Left cardiac atrium (tissue), 4 donors: ENCODE data around the gene ADCY2. TPM values are rescaled to one million over a fixed set of nuclear protein-coding genes. Genes with fewer than 3 reads are reported as not detected.

Source experiments
- ATAC-seq, 2 donors: fragments of 200-7000 bp; cut with Tn5 transposase; one replicate each; pipeline ENCODE4 v1.9.1; 2020; ENCODE audit warnings: mild to moderate bottlenecking in 2 of 2, moderate library complexity in 2 of 2
- DNase-seq: peaks from one replicate; pipeline ENCODE4 v3.0.0-alpha.2; 2020
- intact Hi-C, 2 donors: fragments of 100-400 bp; cut with DNase I; formaldehyde crosslinking; loops; one replicate each; pipeline versions ENCODE4 v1.14.1 to v1.15.1; 2022 to 2023
- total RNA-seq, 2 donors: library from RNA; stranded (reverse); fragmentation: NEBNext Ultra II Directional; extraction: Animal tissue kit (Norgen Biotek cat#: 25700); gene quantifications; one replicate each; pipeline ENCODE4 v1.2.1, GENCODE V29; 2021
- donor health status: DM: no; HTN: yes; CAD: no.
- donor health status: DM: no; HTN: yes; CAD: no; lungs with severe emphysema.
- donor health status: DM: yes; HTN: yes; CAD: no.
- donor health status: Dilated cardiomyopathy.

The ADCY2 gene
- total RNA-seq, 2 donors from 2014 or later = 0.35 to 1.1 TPM

- no peak for ATAC-seq
These were observed 229.8 kb downstream of the ADCY2 start for GRCh38 chr5:7625740-7626139.

GRCh38 chr5:7628248-7628647, 232.3 kb downstream of the ADCY2 start:
- intact Hi-C loops = no loop called here
- ATAC-seq = no peak
- no peak for DNase-seq

More at GRCh38 chr5:7625740-7626139, 229.8 kb downstream of the ADCY2 start:
- intact Hi-C loops = no loop called here
- DNase-seq = no peak

GRCh38 chr5:7628820-7629219, 232.9 kb downstream of the ADCY2 start:
- no peak for ATAC-seq
- no peak for DNase-seq
- intact Hi-C loops = no loop called here

- ATAC-seq (no peak), DNase-seq (no peak)
- intact Hi-C loops = no loop called here
These were observed 233.6 kb downstream of the ADCY2 start for GRCh38 chr5:7629561-7629960.

- DNase-seq (no peak), ATAC-seq (no peak)
- intact Hi-C loops = no loop called here
These were observed 238.9 kb downstream of the ADCY2 start for GRCh38 chr5:7634837-7635236.

DNA sequence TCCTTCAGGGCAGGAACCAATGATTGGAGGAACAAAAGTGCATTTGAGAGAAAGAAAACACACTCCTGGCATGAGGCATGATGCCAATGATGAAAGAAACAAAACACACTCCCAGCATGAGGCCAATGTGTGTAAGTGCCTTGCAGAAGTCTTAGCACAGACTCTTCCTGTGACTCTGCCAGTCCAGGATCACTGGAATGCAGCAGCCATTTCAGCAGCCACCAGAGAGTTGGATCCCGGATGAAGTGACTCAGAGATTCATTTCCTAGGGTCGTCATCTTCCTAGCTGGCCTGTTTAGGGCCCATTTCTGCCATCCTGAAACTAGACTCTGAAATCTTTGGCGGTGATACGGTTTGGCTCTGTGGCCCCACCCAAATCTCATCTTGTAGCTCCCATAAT, 242.5 kb downstream of the ADCY2 start:
- DNase-seq (no peak), ATAC-seq (no peak)
- intact Hi-C loops = no loop called here

DNA sequence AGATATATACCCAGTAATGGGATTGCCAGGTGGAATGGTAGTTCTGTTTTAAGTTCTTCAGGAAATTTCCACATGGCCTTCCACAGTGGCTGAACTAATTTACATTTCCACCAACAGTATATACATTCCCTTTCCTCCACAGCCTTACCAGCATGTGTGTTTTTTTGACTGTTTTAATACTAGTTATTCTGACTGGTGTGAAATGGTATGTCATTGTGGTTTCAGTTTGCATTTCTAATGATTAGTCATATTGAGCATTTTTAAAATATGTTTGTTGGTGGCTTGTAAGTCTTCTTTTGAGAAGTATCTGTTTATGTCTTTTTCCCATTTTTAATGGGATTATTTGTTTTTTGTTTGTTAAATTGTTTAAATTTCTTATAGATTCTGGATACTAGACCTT, 246.1 kb downstream of the ADCY2 start:
- ATAC-seq = no peak
- DNase-seq = no peak
- intact Hi-C loops = no loop called here

DNA sequence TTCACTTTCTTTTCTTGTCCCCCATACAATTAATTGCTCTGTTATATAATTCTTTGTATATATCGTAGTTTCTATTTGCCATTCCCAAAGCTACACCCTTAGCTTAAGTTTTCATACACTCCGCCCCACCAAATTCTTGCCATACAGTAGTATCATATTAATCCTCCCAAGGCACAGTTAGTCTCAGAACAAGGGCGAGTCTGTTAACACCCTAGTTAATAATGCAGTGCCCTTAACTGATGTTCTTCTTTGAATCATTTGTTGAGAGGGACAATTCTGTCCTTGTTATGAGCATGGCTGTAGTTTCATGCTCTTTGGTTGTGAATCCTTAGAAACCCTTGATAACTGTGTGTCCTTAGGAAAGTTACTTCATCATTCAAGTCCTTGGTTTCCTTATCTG, 248.8 kb downstream of the ADCY2 start:
- no peak for ATAC-seq
- no peak for DNase-seq
- intact Hi-C loops = no loop called here

- ATAC-seq (peak in 1 of 2 donors; percentile 72), DNase-seq (no peak)
- intact Hi-C loops = no loop called here
These were observed 254.8 kb downstream of the ADCY2 start for GRCh38 chr5:7650755-7651154.

- ATAC-seq = no peak
- intact Hi-C loops = no loop called here
- no peak for DNase-seq
These were observed 257.1 kb downstream of the ADCY2 start for GRCh38 chr5:7653046-7653445.

DNA sequence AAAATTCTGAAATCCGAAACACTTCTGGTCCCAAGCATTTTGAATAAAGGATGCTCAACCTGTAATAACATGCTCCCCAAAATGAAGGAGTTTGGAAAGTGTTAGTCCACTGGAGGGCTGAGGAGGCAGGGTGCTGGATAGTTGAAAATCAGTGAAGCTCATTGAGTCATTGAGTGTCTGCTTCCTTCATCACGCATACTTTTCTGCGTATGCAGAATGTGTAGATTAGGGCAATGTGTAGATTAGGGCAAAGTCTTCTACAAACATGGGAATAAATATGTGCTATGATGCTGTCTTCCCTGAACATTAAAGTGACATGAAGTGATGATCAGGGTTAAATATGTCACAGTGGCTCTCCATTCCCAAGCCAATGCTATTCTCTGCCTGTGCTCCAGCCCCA, 261.2 kb downstream of the ADCY2 start:
- ATAC-seq (no peak), DNase-seq (no peak)
- intact Hi-C loops = no loop called here

DNA sequence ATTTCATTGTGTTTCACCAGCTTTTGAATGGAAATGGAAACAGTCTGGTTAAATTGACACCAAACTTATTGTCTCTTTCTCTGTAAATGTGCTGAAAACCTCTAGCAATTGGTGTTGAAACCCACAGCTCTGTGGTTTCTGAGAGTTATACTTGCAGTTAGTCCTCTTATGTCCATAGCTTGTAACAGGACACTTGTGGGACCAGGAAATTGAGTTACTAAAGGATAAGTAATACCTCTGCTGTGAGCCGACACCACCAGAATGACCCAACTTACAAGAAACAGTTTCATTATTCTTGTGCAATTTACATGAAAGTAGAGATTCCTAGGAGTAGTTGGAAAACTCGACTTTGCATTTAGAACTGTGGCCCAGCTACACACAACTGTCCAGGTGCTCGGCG, 263.5 kb downstream of the ADCY2 start:
- ATAC-seq = no peak
- DNase-seq = no peak
- intact Hi-C loops = no loop called here

DNA sequence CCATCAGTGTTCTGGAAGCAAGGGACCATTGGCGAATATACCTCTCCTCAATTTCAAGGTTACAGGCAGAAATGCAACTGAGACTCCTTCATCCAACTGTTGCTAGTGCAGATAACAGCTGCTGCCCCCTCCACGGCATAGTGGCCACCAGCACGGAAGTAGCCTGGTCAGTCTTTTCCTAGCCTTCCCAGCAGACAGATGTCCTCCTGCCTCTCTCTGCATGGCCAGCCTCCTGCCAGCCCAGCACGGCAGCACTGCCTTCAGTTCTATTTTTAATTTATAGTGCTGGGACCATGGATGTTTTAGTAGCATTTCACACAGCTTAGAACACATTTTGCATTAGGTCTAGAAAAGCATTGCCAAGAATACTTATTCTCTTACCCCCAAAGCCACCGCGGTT, 266.4 kb downstream of the ADCY2 start:
- intact Hi-C loops = no loop called here
- ATAC-seq = no peak

DNA sequence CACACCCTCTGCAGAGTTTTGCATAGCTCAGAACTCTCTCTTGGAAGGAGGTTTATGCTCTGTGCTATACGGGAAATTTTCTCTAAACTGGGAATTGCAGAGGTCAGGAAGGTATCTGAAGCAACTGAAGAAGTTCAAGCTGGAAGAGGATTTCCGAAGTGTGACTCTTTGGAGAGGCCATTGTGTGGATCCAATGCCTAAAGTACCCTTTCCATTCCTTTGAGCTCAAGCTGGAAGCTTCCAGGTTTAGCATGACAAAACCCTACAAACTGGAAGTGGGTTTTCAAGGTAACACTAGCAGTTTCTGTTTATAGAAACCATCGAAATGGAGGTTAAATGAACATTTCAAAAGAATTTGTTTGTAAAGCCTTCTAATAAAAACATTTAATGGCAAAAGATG, 267.9 kb downstream of the ADCY2 start:
- ATAC-seq (no peak), DNase-seq (no peak)
- intact Hi-C loops = no loop called here

More for the DNA sequence above, 266.4 kb downstream of the ADCY2 start:
- no peak for DNase-seq

DNA sequence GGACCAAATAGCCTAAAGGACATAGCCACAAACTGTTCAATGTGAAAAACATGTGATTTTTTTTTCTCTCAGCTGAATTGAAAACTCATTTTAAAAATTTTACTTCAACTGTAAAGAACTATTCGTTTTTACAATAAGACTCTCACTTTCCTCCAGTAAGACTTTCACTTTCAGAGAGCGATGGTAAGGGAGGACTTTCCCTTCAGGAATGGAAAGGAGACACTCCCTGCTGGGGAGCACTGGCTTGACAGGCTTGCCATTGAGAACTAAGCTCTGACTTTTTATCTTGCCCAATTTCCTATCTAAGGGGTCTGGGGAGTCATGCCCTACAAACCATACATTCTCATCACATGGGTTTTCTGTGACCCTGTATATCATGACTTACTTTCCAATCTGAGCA, 268.3 kb downstream of the ADCY2 start:
- DNase-seq (no peak), ATAC-seq (no peak)
- intact Hi-C loops = no loop called here

GRCh38 chr5:7667216-7667767, 271.4 kb downstream of the ADCY2 start:
- DNase-seq (no peak), ATAC-seq (no peak)
- intact Hi-C loops = no loop called here

- no peak for ATAC-seq
- intact Hi-C loops = no loop called here
These were observed 272.2 kb downstream of the ADCY2 start for GRCh38 chr5:7668161-7668560.

GRCh38 chr5:7668627-7669026, 272.7 kb downstream of the ADCY2 start:
- DNase-seq (no peak), ATAC-seq (no peak)

More at GRCh38 chr5:7668161-7668560, 272.2 kb downstream of the ADCY2 start:
- no peak for DNase-seq

DNA sequence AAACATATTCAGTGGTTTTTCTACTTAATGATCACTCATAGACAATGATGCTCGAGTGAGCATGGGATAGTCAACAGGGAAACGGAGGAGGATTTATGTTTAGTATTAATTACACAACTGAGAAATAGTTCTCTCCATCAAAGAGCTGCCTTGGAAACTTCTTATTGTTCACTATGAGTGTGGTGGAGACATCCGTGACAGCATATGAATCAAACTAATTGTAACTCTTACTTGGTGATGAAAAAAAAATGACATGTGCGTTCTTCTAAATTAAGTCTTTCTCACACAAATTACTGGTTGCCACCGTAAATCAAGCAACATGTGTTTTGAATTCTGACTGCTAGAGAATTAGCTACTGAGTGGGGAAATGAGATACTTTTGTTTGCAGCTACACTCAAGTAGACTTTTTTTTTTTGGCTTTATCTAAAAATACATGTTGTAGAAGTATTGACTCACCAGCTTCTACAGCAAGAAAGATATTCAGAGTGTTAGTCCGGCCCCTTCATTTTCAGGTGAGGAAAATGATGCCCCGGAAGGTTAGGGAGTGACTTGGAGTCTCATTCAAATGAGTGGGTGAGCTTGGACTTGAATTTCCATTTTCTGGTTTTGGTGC, 275.5 kb downstream of the ADCY2 start:
- intact Hi-C loops = no loop called here
- DNase-seq (no peak), ATAC-seq (no peak)

More at GRCh38 chr5:7668627-7669026, 272.7 kb downstream of the ADCY2 start:
- intact Hi-C loops = no loop called here

DNA sequence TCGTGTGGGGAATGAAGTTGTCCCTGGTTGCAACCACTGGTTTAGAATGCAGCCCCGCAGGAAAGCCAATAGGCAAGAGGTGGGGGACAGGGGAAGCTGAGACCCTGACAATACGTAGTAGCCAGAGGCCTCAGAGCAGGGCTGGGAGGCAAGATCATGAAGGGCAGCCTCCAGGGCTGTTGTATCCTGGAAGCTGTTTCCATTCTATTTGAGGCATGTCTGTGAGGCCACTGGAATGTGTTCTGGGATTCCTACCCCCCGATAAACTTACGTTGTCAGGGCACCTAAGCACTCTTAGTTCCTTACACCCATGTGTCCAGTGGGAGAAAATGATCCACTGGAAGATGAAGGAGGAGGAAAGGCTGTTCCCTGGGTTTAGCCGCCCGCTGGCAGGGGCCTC, 277.7 kb downstream of the ADCY2 start:
- DNase-seq (no peak), ATAC-seq (no peak)
- intact Hi-C loops = no loop called here

DNA sequence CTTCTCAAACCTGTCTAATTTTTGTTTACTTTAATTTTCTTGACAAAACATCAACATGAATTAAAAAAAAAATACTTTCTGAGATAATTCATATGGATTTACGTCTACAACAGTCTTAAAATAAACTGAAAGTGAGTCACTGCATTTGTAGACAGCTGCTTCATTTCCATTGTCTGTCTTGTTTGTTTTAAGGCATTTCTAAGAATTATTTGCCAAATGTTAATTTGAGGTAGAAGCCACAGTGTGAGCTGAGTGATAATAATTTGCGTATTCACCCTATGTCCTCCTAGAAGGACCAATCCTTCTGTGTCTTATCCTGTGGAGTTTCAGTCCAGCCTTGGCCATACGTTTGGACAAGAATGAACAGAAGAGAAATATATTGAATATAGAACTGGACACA, 280.5 kb downstream of the ADCY2 start:
- DNase-seq (no peak), ATAC-seq (no peak)
- intact Hi-C loops = no loop called here
